PC-3 (cell line): ENCODE measurements around the gene ATP2B3.

Experiments
- CTCF ChIP-seq: fragments of 300-600 bp; sonication (generic); conservative IDR thresholded peaks from 2 replicates; pipeline ENCODE4 v1.5.1; 2017; ENCODE audit warnings: antibody characterized with exemption, low read depth, mild to moderate bottlenecking, low read length
- EZH2 ChIP-seq: fragments of 300-600 bp; sonication (generic); IDR thresholded peaks from one replicate; pipeline ENCODE4 v1.6.1; 2017; ENCODE audit warnings: antibody characterized with exemption, mild to moderate bottlenecking, low read length; ENCODE audit not compliant: unreplicated experiment
- EZH2phosphoT487 ChIP-seq: fragments of 300-600 bp; sonication (generic); IDR thresholded peaks from 2 replicates; pipeline ENCODE4 v1.6.1; 2018; ENCODE audit warnings: mild to moderate bottlenecking, antibody characterized with exemption, low read length, borderline replicate concordance

GRCh38 chrX:153549807-153550206 is 32.4 kb downstream of the ATP2B3 start:
- TF ChIP-seq CTCF = peak; percentile 30; the same call in 1 of the 2 replicates
- TF ChIP-seq EZH2phosphoT487 = no peak
- no peak for TF ChIP-seq EZH2
